Large intestine (tissue), 3 donors: ENCODE results near the gene GMCL1. TPM values are rescaled to one million over a fixed set of nuclear protein-coding genes. Genes with fewer than 3 reads are reported as not detected.
"Not testable (repeated sequence)": the region's sequence is repeated elsewhere in the genome, so short reads cannot be mapped to it uniquely, and the experiment has no call there.

Source experiments
- DNase-seq, 2 donors: peaks; one replicate each; pipeline versions ENCODE4 v3.0.0 to v3.0.0-alpha.2; 2013
- H3K27ac ChIP-seq: one replicate; pipeline ENCODE4 v1.5.1; 2013; ENCODE audit warnings: low read length
- H3K27me3 ChIP-seq: 2 replicates; pipeline ENCODE4 v1.6.1; 2013; ENCODE audit warnings: low read length; ENCODE audit not compliant: control insufficient read depth, insufficient read depth
- H3K36me3 ChIP-seq: 2 replicates; pipeline ENCODE4 v1.6.1; 2013; ENCODE audit warnings: low read length; ENCODE audit not compliant: control insufficient read depth, insufficient read depth
- H3K4me1 ChIP-seq: one replicate; pipeline ENCODE4 v1.6.1; 2013; ENCODE audit warnings: low read length; ENCODE audit not compliant: control insufficient read depth, insufficient read depth
- H3K4me3 ChIP-seq: one replicate; pipeline ENCODE4 v1.5.1; 2013; ENCODE audit warnings: low read length
- H3K9me3 ChIP-seq: one replicate; pipeline ENCODE4 v1.6.1; 2013; ENCODE audit warnings: mild to moderate bottlenecking, low read depth, low read length, moderate library complexity; ENCODE audit not compliant: control insufficient read depth
- WGBS: methylation state at CpG from one replicate; pipeline ENCODE4 v1.1.5; 2013; ENCODE audit warnings: low lambda C conversion rate; ENCODE audit not compliant: insufficient coverage; 5-methylcytosine and 5-hydroxymethylcytosine counted together
- polyA plus RNA-seq: library from polyadenylated mRNA; unstranded; fragments of 120-200 nt; gene quantifications from one replicate; pipeline ENCODE4 v1.2.1, GENCODE V29; 2013

The GMCL1 gene
- polyA plus RNA-seq, 1 donor, result 30.9 TPM

- Histone ChIP-seq H3K4me3 (no peak overlapping the region), H3K4me1 (peaks cover 37% of the 10 kb centered on the region), H3K36me3 (peaks cover 48% of the 10 kb centered on the region), H3K27me3 (no peaks in the 10 kb centered on the region), H3K9me3 (no peaks in the 10 kb centered on the region), H3K27ac (peak overlapping the region; percentile 74)
- WGBS, result 40% methylated on average over 2 of the region's 7 CpGs
- peak in 1 of 2 donors; percentile 44 for DNase-seq
Observed at GRCh38 chr2:69789772-69790600, 39.5 kb upstream of the GMCL1 start.

GRCh38 chr2:69790601-69790959, 38.9 kb upstream of the GMCL1 start:
- Histone ChIP-seq H3K27me3 (no peaks in the 10 kb centered on the region), H3K36me3 (peaks cover 48% of the 10 kb centered on the region), H3K27ac (peak overlapping the region; percentile 74), H3K4me1 (peaks cover 43% of the 10 kb centered on the region), H3K4me3 (no peak overlapping the region), H3K9me3 (no peaks in the 10 kb centered on the region)
- 67% methylated on average over 1 of the region's 1 CpG for WGBS
- DNase-seq, result no peak

GRCh38 chr2:69791045-69791444, 38.4 kb upstream of the GMCL1 start:
- peak overlapping the region; percentile 74 for H3K27ac ChIP-seq
- DNase-seq, result no peak
- H3K4me3 ChIP-seq, result no peak overlapping the region
- no peaks in the 10 kb centered on the region for H3K27me3 ChIP-seq
- peaks cover 47% of the 10 kb centered on the region for H3K4me1 ChIP-seq
- H3K36me3 ChIP-seq, result peaks cover 48% of the 10 kb centered on the region
- no peaks in the 10 kb centered on the region for H3K9me3 ChIP-seq

GRCh38 chr2:69796174-69796573, 33.3 kb upstream of the GMCL1 start:
- peaks cover 70% of the 10 kb centered on the region for H3K4me1 ChIP-seq
- peak overlapping the region; percentile 93 for H3K27ac ChIP-seq
- no peaks in the 10 kb centered on the region for H3K9me3 ChIP-seq
- DNase-seq, result peak in 1 of 2 donors; percentile 50
- H3K36me3 ChIP-seq, result peaks cover 37% of the 10 kb centered on the region
- no peaks in the 10 kb centered on the region for H3K27me3 ChIP-seq
- WGBS, result no CpG with 5 or more reads among the region's 1 CpG
- no peak overlapping the region for H3K4me3 ChIP-seq

- Histone ChIP-seq H3K27me3 (no peaks in the 10 kb centered on the region), H3K36me3 (peaks cover 43% of the 10 kb centered on the region), H3K27ac (peak overlapping the region; percentile 93), H3K4me3 (no peak overlapping the region), H3K4me1 (peaks cover 74% of the 10 kb centered on the region), H3K9me3 (no peaks in the 10 kb centered on the region)
- peak in 1 of 2 donors; percentile 41 for DNase-seq
- no CpG with 5 or more reads among the region's 4 CpGs for WGBS
Observed at GRCh38 chr2:69797235-69797634, 32.2 kb upstream of the GMCL1 start.

GRCh38 chr2:69797836-69798289, 31.6 kb upstream of the GMCL1 start:
- DNase-seq, result no peak
- H3K4me3 ChIP-seq, result peak overlapping the region; percentile 9

GRCh38 chr2:69798290-69798908, 31.1 kb upstream of the GMCL1 start:
- H3K27me3 ChIP-seq, result no peaks in the 10 kb centered on the region
- no CpG with 5 or more reads among the region's 7 CpGs for WGBS
- no peaks in the 10 kb centered on the region for H3K9me3 ChIP-seq
- peak overlapping the region; percentile 93 for H3K27ac ChIP-seq
- DNase-seq, result peak; percentile 42 to 63
- peaks cover 42% of the 10 kb centered on the region for H3K36me3 ChIP-seq
- peaks cover 74% of the 10 kb centered on the region for H3K4me1 ChIP-seq
- peak overlapping the region; percentile 10 for H3K4me3 ChIP-seq

More at GRCh38 chr2:69797836-69798289, 31.6 kb upstream of the GMCL1 start:
- Histone ChIP-seq H3K27me3 (no peaks in the 10 kb centered on the region), H3K9me3 (no peaks in the 10 kb centered on the region), H3K36me3 (peaks cover 44% of the 10 kb centered on the region), H3K4me1 (peaks cover 74% of the 10 kb centered on the region), H3K27ac (peak overlapping the region; percentile 93)
- WGBS, result no CpG with 5 or more reads among the region's 3 CpGs

- Histone ChIP-seq H3K4me1 (peaks cover 72% of the 10 kb centered on the region), H3K4me3 (peak overlapping the region; percentile 10)
Observed at GRCh38 chr2:69798909-69799526, 30.4 kb upstream of the GMCL1 start.

GRCh38 chr2:69801745-69802290, 27.6 kb upstream of the GMCL1 start:
- WGBS, result 60% methylated on average over 1 of the region's 1 CpG
- no peak overlapping the region for H3K27ac ChIP-seq

More at GRCh38 chr2:69798909-69799526, 30.4 kb upstream of the GMCL1 start:
- peak overlapping the region; percentile 93 for H3K27ac ChIP-seq
- H3K9me3 ChIP-seq, result no peaks in the 10 kb centered on the region
- DNase-seq, result peak; percentile 90 to 94
- no peaks in the 10 kb centered on the region for H3K27me3 ChIP-seq
- WGBS, result 25% methylated on average over 2 of the region's 4 CpGs
- peaks cover 41% of the 10 kb centered on the region for H3K36me3 ChIP-seq

GRCh38 chr2:69802781-69803367, 26.6 kb upstream of the GMCL1 start:
- not testable (repeated sequence) for H3K27me3 ChIP-seq, H3K9me3 ChIP-seq, H3K4me3 ChIP-seq, DNase-seq, H3K27ac ChIP-seq
- no CpG with 5 or more reads among the region's 4 CpGs for WGBS
- peaks cover 49% of the 10 kb centered on the region for H3K36me3 ChIP-seq
- peaks cover 37% of the 10 kb centered on the region for H3K4me1 ChIP-seq

More at GRCh38 chr2:69801745-69802290, 27.6 kb upstream of the GMCL1 start:
- H3K27me3 ChIP-seq, result no peaks in the 10 kb centered on the region
- no peak for DNase-seq
- no peak overlapping the region for H3K4me3 ChIP-seq
- H3K9me3 ChIP-seq, result no peaks in the 10 kb centered on the region
- H3K4me1 ChIP-seq, result peaks cover 47% of the 10 kb centered on the region
- H3K36me3 ChIP-seq, result peaks cover 39% of the 10 kb centered on the region
